Hepatocyte (in vitro differentiated cells): ENCODE data around the gene OPTC. TPM values are rescaled to one million over a fixed set of nuclear protein-coding genes. Genes with fewer than 3 reads are reported as not detected.
A peak's percentile ranks its signal among the peaks of the same experiment; 100 is the strongest.

ENCODE experiments used
- DNase-seq: peaks from one replicate; pipeline ENCODE4 v3.0.0-alpha.2; 2016; ENCODE audit warnings: low spot score
- H2AFZ ChIP-seq: fragments of 200-600 bp; sonication (generic); 2 replicates; pipeline ENCODE4 v1.6.0; 2016; ENCODE audit warnings: antibody characterized with exemption, mild to moderate bottlenecking
- H3K27ac ChIP-seq: fragments of 200-600 bp; sonication (generic); 2 replicates; pipeline ENCODE4 v1.5.1; 2016; ENCODE audit warnings: mild to moderate bottlenecking
- H3K27me3 ChIP-seq: fragments of 200-600 bp; sonication (generic); 2 replicates; pipeline ENCODE4 v1.6.1; 2016
- H3K36me3 ChIP-seq: fragments of 200-600 bp; sonication (generic); replicated peaks from 2 replicates; pipeline ENCODE4 v1.5.1; 2016; ENCODE audit warnings: low read depth; ENCODE audit not compliant: insufficient read depth
- H3K4me1 ChIP-seq: fragments of 200-600 bp; sonication (generic); 2 replicates; pipeline ENCODE4 v1.5.1; 2016; ENCODE audit warnings: mild to moderate bottlenecking, moderate library complexity; ENCODE audit not compliant: insufficient read depth
- H3K4me2 ChIP-seq: fragments of 200-600 bp; sonication (generic); 2 replicates; pipeline ENCODE4 v1.6.0; 2016
- H3K4me3 ChIP-seq: fragments of 200-600 bp; sonication (generic); 2 replicates; pipeline ENCODE4 v1.5.1; 2016; ENCODE audit warnings: mild to moderate bottlenecking
- H3K79me2 ChIP-seq: fragments of 200-600 bp; sonication (generic); 2 replicates; pipeline ENCODE4 v1.6.0; 2017; ENCODE audit warnings: mild to moderate bottlenecking
- H3K9me2 ChIP-seq: fragments of 200-600 bp; sonication (generic); replicated peaks from 2 replicates; pipeline ENCODE4 v1.6.0; 2017; ENCODE audit warnings: mild to moderate bottlenecking; ENCODE audit not compliant: insufficient read depth
- H3K9me3 ChIP-seq: fragments of 200-600 bp; sonication (generic); 2 replicates; pipeline ENCODE4 v1.5.1; 2016; ENCODE audit warnings: low read depth, mild to moderate bottlenecking
- H4K20me1 ChIP-seq: fragments of 200-600 bp; sonication (generic); 2 replicates; pipeline ENCODE4 v1.6.0; 2016; ENCODE audit warnings: mild to moderate bottlenecking; ENCODE audit not compliant: insufficient read depth, poor library complexity, severe bottlenecking
- CTCF ChIP-seq: fragments of 200-600 bp; sonication (generic); IDR thresholded peaks from 2 replicates; pipeline ENCODE4 v1.5.1; 2016; ENCODE audit warnings: antibody characterized with exemption, mild to moderate bottlenecking; ENCODE audit not compliant: poor library complexity
- EZH2 ChIP-seq: fragments of 200-600 bp; sonication (generic); IDR thresholded peaks from 2 replicates; pipeline ENCODE4 v1.6.1; 2016; ENCODE audit warnings: antibody characterized with exemption, mild to moderate bottlenecking, borderline replicate concordance
- EZH2phosphoT487 ChIP-seq: fragments of 200-600 bp; sonication (generic); IDR thresholded peaks from one replicate; pipeline ENCODE4 v1.6.1; 2018; ENCODE audit warnings: antibody characterized with exemption, mild to moderate bottlenecking, low read depth, moderate library complexity; ENCODE audit not compliant: unreplicated experiment, severe bottlenecking
- WGBS: methylation state at CpG from one replicate; pipeline ENCODE4 v1.1.6; 2016; ENCODE audit warnings: low lambda C conversion rate; ENCODE audit errors: missing lambda C conversion rate; 5-methylcytosine and 5-hydroxymethylcytosine counted together
- polyA plus RNA-seq: library from polyadenylated mRNA; unstranded; fragments of >200 nt; fragmentation: Nextera tagmentation; extraction: Ambion mirVana; gene quantifications from 2 replicates; pipeline ENCODE4 v1.2.1, GENCODE V29; 2016
- total RNA-seq: library from RNA; depleted of rRNA; stranded (reverse); fragments of >200 nt; gene quantifications from 2 replicates; pipeline ENCODE4 v1.2.3, GENCODE V29; 2014

Gene OPTC
- total and polyA plus RNA-seq, 2 experiments from 2014 or later = 0.28 TPM; not detected in 1

GRCh38 chr1:203473781-203474305 is 20.1 kb upstream of the OPTC start:
- DNase-seq = no peak
- peaks cover 9% of the 10 kb centered on the region for H3K4me1 ChIP-seq
- H3K27ac ChIP-seq = no peak overlapping the region
- H3K79me2 ChIP-seq = no peaks in the 10 kb centered on the region
- 91% methylated on average over 9 of the region's 9 CpGs for WGBS
- no peak overlapping the region for H2AFZ ChIP-seq
- no peaks in the 10 kb centered on the region for H3K36me3 ChIP-seq
- no peak overlapping the region for H3K4me3 ChIP-seq
- H3K9me3 ChIP-seq = no peaks in the 10 kb centered on the region
- no peak overlapping the region for H3K4me2 ChIP-seq
- TF ChIP-seq EZH2phosphoT487 = no peak
- H3K27me3 ChIP-seq = no peaks in the 10 kb centered on the region
- no peaks in the 10 kb centered on the region for H4K20me1 ChIP-seq
- no peaks in the 10 kb centered on the region for H3K9me2 ChIP-seq

- no peak within 1 kb of the TSS for H3K4me3 ChIP-seq
- WGBS = 9% methylated on average over 8 of the region's 8 CpGs
- no peaks in the 10 kb centered on the region for H3K79me2 ChIP-seq
- H3K27me3 ChIP-seq = no peaks in the 10 kb centered on the region
- no peaks in the 10 kb centered on the region for H3K36me3 ChIP-seq
- no peaks in the 10 kb centered on the region for H3K9me2 ChIP-seq
- H4K20me1 ChIP-seq = no peaks in the 10 kb centered on the region
- peak; percentile 71 for DNase-seq
- peak within 1 kb of the TSS; percentile 13 for H3K27ac ChIP-seq
- TF ChIP-seq EZH2 = no peak
- TF ChIP-seq CTCF = no peak
- TF ChIP-seq EZH2phosphoT487 = no peak
- peak within 1 kb of the TSS; percentile 11 for H2AFZ ChIP-seq
- H3K9me3 ChIP-seq = no peaks in the 10 kb centered on the region
- peaks cover 12% of the 10 kb centered on the region for H3K4me1 ChIP-seq
- H3K4me2 ChIP-seq = peak within 1 kb of the TSS; percentile 54
These were observed 18.7 kb upstream of the OPTC start, which contains the start of gene PRELP for GRCh38 chr1:203475012-203475981. Gene PRELP (plus strand): TSS chr1:203475806. CDS start chr1:203483185, 7,379 bp downstream.

GRCh38 chr1:203476216-203476814 is 17.6 kb upstream of the OPTC start:
- Histone ChIP-seq H3K79me2 (no peaks in the 10 kb centered on the region), H4K20me1 (no peaks in the 10 kb centered on the region), H3K4me2 (peak overlapping the region; percentile 1), H3K4me1 (peaks cover 20% of the 10 kb centered on the region), H3K9me2 (no peaks in the 10 kb centered on the region), H2AFZ (no peak overlapping the region), H3K27me3 (no peaks in the 10 kb centered on the region), H3K27ac (no peak overlapping the region), H3K36me3 (no peaks in the 10 kb centered on the region), H3K9me3 (no peaks in the 10 kb centered on the region), H3K4me3 (no peak overlapping the region)
- 58% methylated on average over 9 of the region's 9 CpGs for WGBS
- DNase-seq = no peak
- TF ChIP-seq EZH2 (no peak), EZH2phosphoT487 (no peak), CTCF (no peak)

- Histone ChIP-seq H3K4me1 (peaks cover 20% of the 10 kb centered on the region), H2AFZ (no peak overlapping the region), H3K4me3 (no peak overlapping the region), H3K9me2 (no peaks in the 10 kb centered on the region), H3K4me2 (no peak overlapping the region), H3K79me2 (no peaks in the 10 kb centered on the region), H3K27me3 (no peaks in the 10 kb centered on the region), H3K27ac (no peak overlapping the region), H3K36me3 (no peaks in the 10 kb centered on the region), H4K20me1 (no peaks in the 10 kb centered on the region), H3K9me3 (no peaks in the 10 kb centered on the region)
- WGBS = 89% methylated on average over 3 of the region's 3 CpGs
- no peak for DNase-seq
- TF ChIP-seq EZH2phosphoT487 = no peak
- no peak for TF ChIP-seq CTCF
- no peak for TF ChIP-seq EZH2
These were observed 16.2 kb upstream of the OPTC start for GRCh38 chr1:203477748-203478147.
